H1 (cell line): Measurements from ENCODE around the gene ACTG2.

Experiments
- CBX8 ChIP-seq: fragments of 300-800, 300-1000 bp; sonication (generic); IDR thresholded peaks from 2 replicates; pipeline ENCODE4 v1.7.1; 2016; ENCODE audit warnings: low read depth, low read length, borderline replicate concordance
- POLR2A ChIP-seq, 2 experiments: IDR thresholded peaks; 1 replicate in 1 of 2; 2 replicates in 1 of 2; pipeline ENCODE4 v1.6.1; 2011; ENCODE audit warnings: low read depth in 2 of 2, low read length in 2 of 2, mild to moderate bottlenecking in 2 of 2; ENCODE audit errors: control extremely low read depth in 1 of 2
- TCF12 ChIP-seq: IDR thresholded peaks from 2 replicates; pipeline ENCODE4 v1.6.1; 2011; ENCODE audit warnings: low read depth, mild to moderate bottlenecking, low read length

- no peak for TF ChIP-seq CBX8
- no peak for TF ChIP-seq POLR2A (IDR thresholded peaks at IDR 0.05; ENCODE audit: control extremely low read depth in 1 of 2, low read depth in 2 of 2, low read length in 2 of 2)
- TF ChIP-seq TCF12: no peak
Observed at GRCh38 chr2:73946215-73946614, 53.4 kb downstream of the ACTG2 start.
